Measurements from ENCODE around the gene ATAD3A.

- TF ChIP-seq CTCF (IDR thresholded peaks at IDR 0.05; ENCODE audit: poor library complexity, severe bottlenecking) (no peak), RAD21 (conservative IDR thresholded peaks at IDR 0.05) (no peak), EZH2 (IDR thresholded peaks at IDR 0.05; ENCODE audit: borderline replicate concordance, insufficient read depth, low read length, poor library complexity, severe bottlenecking) (no peak), SMC3 (conservative IDR thresholded peaks at IDR 0.05; ENCODE audit: poor library complexity) (no peak), TAF1 (IDR thresholded peaks at IDR 0.05; ENCODE audit: low read depth) (no peak), POLR2AphosphoS5 (IDR thresholded peaks at IDR 0.05) (no peak), MXI1 (conservative IDR thresholded peaks at IDR 0.05; ENCODE audit: poor library complexity, severe bottlenecking) (no peak), EP300 (conservative IDR thresholded peaks at IDR 0.05; ENCODE audit: poor library complexity, severe bottlenecking) (no peak)
- TF ChIP-seq, protein P1, sequence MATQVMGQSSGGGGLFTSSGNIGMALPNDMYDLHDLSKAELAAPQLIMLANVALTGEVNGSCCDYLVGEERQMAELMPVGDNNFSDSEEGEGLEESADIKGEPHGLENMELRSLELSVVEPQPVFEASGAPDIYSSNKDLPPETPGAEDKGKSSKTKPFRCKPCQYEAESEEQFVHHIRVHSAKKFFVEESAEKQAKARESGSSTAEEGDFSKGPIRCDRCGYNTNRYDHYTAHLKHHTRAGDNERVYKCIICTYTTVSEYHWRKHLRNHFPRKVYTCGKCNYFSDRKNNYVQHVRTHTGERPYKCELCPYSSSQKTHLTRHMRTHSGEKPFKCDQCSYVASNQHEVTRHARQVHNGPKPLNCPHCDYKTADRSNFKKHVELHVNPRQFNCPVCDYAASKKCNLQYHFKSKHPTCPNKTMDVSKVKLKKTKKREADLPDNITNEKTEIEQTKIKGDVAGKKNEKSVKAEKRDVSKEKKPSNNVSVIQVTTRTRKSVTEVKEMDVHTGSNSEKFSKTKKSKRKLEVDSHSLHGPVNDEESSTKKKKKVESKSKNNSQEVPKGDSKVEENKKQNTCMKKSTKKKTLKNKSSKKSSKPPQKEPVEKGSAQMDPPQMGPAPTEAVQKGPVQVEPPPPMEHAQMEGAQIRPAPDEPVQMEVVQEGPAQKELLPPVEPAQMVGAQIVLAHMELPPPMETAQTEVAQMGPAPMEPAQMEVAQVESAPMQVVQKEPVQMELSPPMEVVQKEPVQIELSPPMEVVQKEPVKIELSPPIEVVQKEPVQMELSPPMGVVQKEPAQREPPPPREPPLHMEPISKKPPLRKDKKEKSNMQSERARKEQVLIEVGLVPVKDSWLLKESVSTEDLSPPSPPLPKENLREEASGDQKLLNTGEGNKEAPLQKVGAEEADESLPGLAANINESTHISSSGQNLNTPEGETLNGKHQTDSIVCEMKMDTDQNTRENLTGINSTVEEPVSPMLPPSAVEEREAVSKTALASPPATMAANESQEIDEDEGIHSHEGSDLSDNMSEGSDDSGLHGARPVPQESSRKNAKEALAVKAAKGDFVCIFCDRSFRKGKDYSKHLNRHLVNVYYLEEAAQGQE (IDR thresholded peaks at IDR 0.05; ENCODE audit: borderline replicate concordance), result no peak
Measured at GRCh38 chr1:1559066-1559465, 47.1 kb downstream of the ATAD3A start.
